ENCODE results near the gene TBC1D21. TPM values are rescaled to one million over a fixed set of nuclear protein-coding genes. Genes with fewer than 3 reads are reported as not detected.
A peak's percentile ranks its signal among the peaks of the same experiment; 100 is the strongest.

Gene TBC1D21
- total RNA-seq, 1 donor from 2014 or later, result not detected

DNA sequence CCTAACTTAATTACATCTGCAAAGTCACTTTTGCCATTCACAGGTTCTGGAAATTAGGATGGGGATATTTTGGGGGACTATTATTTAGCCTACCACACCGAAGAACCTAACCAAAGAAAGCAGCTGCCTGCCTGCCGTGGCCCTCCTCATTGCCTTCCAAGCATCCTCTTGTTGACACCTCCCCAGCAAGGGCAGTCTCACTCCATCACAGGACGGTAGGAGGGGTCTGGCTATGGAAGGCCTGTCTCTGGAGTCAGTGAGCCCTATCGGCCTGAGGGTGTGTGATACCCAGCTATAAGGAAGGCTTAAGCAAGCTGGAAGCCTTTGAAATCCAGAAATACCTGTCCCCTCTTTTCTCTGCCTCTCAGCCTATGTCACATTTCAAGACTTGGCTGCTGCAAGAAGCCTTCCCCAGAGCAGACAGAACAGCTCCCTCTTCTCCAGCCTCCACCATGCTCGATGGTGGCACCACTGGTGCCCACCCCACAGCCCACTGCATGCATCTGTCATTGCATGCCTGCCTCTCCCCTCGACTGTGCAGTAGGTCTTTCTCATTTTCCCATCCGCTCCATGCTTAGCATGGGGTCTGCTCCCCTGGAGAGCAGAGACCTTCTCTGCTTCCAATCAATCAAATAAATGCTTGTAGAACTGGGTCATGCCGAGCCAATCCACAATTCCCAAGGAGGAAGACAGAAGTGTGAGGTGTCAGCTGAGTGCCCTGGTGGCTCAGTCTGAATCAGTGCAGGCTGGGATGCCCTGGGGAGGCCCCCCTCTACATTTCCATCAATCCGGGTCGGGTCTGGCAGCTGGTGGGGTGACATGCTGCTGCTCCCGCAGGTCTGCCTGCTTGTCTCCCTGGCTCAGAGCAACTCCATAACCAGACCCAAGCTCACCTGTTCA lies 29.0 kb downstream of the TBC1D21 start:
- peaks cover 34% of the 10 kb centered on the region for H3K36me3 Mint-ChIP-seq (ENCODE audit: low read depth, unreplicated experiment)
- H3K9me3 Mint-ChIP-seq (ENCODE audit: unreplicated experiment), result no peaks in the 10 kb centered on the region
- H3K4me3 Mint-ChIP-seq (ENCODE audit: unreplicated experiment), result no peak overlapping the region
- H3K27ac Mint-ChIP-seq (ENCODE audit: unreplicated experiment), result no peak overlapping the region
- H3K4me1 Mint-ChIP-seq (ENCODE audit: unreplicated experiment), result peaks cover 13% of the 10 kb centered on the region
- H3K27me3 Mint-ChIP-seq (ENCODE audit: unreplicated experiment), result peaks cover 7% of the 10 kb centered on the region
- DNase-seq (ENCODE audit: low spot score), result no peak
- TF ChIP-seq CTCF (IDR thresholded peaks at IDR 0.05; ENCODE audit: unreplicated experiment), result no peak

DNA sequence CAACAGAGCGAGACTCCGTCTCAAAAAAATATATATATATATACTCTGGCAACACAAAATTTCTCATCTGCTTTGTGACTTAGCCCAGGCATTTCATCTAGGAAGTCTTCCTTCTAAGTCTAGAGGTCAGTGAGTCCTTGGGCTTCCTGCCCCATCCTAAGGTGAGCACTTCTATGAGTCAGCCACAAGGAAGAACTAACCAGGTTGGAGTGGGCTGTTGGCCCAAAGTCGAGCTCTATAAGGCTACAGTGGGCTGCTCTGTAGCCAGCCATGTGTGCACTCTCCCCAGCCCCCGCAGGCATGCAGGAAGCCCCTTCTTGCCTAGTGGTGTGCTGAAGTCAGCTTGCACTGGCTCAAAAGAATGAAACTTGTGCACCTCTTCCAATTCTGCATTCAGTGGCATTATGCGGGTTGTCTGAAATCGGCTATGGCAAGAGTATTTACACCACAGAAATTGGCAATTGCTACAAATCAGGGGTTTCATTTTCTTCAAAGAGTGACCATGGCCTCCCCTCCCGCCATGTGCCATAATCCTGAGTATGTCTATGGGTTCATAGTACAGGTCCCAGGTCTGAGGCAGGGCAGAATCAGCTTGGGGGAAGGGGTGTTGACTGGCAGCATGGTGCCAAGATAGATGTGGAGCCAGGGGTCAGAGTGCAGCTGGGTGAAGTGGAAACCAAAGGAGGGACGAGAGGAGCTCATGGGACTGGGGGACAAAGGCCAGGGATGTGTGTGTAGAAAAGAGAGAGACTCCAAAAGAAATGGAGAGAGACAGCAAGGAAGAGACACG lies 30.9 kb downstream of the TBC1D21 start:
- no peak for DNase-seq (ENCODE audit: low spot score)
- TF ChIP-seq CTCF (IDR thresholded peaks at IDR 0.05; ENCODE audit: unreplicated experiment), result no peak
- peaks cover 18% of the 10 kb centered on the region for H3K4me1 Mint-ChIP-seq (ENCODE audit: unreplicated experiment)
- H3K36me3 Mint-ChIP-seq (ENCODE audit: low read depth, unreplicated experiment), result peaks cover 43% of the 10 kb centered on the region
- H3K27me3 Mint-ChIP-seq (ENCODE audit: unreplicated experiment), result peaks cover 8% of the 10 kb centered on the region
- H3K9me3 Mint-ChIP-seq (ENCODE audit: unreplicated experiment), result no peaks in the 10 kb centered on the region
- no peak overlapping the region for H3K4me3 Mint-ChIP-seq (ENCODE audit: unreplicated experiment)
- no peak overlapping the region for H3K27ac Mint-ChIP-seq (ENCODE audit: unreplicated experiment)

DNA sequence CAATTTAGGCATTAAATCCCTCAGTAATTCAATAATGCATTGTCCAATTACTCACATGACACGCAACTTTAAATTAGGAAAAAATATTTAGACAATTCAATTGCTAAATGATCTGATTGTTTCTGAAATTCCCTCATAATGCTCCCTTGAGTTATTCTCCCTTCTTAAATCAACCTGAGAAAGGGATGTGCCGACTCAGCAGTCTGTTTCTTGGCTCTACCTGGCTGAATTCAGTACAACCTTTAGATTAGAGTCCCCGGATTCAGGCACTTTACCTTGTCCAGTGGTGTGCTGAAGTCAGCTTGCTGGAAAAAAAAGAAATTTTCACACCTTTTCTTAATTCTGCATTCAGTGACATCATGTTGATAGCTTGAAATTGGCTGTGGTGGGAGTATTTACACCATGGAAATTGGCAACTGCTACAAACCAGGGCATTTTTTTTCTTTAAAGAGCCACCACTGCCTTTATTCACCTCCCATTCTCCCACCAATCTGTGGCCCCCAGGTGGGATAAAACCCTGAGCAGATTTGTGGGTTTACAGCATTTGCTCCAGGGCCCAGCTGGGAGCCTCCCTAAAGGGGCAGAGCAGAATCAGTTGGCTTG lies 32.0 kb downstream of the TBC1D21 start:
- H3K4me1 Mint-ChIP-seq (ENCODE audit: unreplicated experiment), result peaks cover 16% of the 10 kb centered on the region
- H3K27ac Mint-ChIP-seq (ENCODE audit: unreplicated experiment), result no peak overlapping the region
- peaks cover 43% of the 10 kb centered on the region for H3K36me3 Mint-ChIP-seq (ENCODE audit: low read depth, unreplicated experiment)
- DNase-seq (ENCODE audit: low spot score), result no peak
- no peaks in the 10 kb centered on the region for H3K9me3 Mint-ChIP-seq (ENCODE audit: unreplicated experiment)
- H3K27me3 Mint-ChIP-seq (ENCODE audit: unreplicated experiment), result peaks cover 7% of the 10 kb centered on the region
- H3K4me3 Mint-ChIP-seq (ENCODE audit: unreplicated experiment), result no peak overlapping the region
- TF ChIP-seq CTCF (IDR thresholded peaks at IDR 0.05; ENCODE audit: unreplicated experiment), result no peak

- H3K27ac Mint-ChIP-seq (ENCODE audit: unreplicated experiment), result no peak overlapping the region
- TF ChIP-seq CTCF (IDR thresholded peaks at IDR 0.05; ENCODE audit: unreplicated experiment), result no peak
- peaks cover 39% of the 10 kb centered on the region for H3K36me3 Mint-ChIP-seq (ENCODE audit: low read depth, unreplicated experiment)
- H3K9me3 Mint-ChIP-seq (ENCODE audit: unreplicated experiment), result no peaks in the 10 kb centered on the region
- peaks cover 27% of the 10 kb centered on the region for H3K4me1 Mint-ChIP-seq (ENCODE audit: unreplicated experiment)
- no peak for DNase-seq (ENCODE audit: low spot score)
- peaks cover 7% of the 10 kb centered on the region for H3K27me3 Mint-ChIP-seq (ENCODE audit: unreplicated experiment)
- peak overlapping the region; percentile 62 for H3K4me3 Mint-ChIP-seq (ENCODE audit: unreplicated experiment)
Measured at GRCh38 chr15:73906346-73907034, 33.1 kb downstream of the TBC1D21 start.

Measured in endothelial cell (in vitro differentiated cells).